ENCODE results near the gene CD300E. TPM values are rescaled to one million over a fixed set of nuclear protein-coding genes. Genes with fewer than 3 reads are reported as not detected.

CD300E gene
- total and polyA plus RNA-seq, 2 of the 4 experiments (the other 2 are of a cell fraction): not detected

- peak overlapping the region; percentile 54 for H2BK5ac ChIP-seq (ENCODE audit: low read depth, low read length, poor library complexity, severe bottlenecking)
- CTCF ChIA-PET: no interaction called here
- no peak overlapping the region for H3K27ac ChIP-seq (ENCODE audit: insufficient read depth, low read length)
- no peak overlapping the region for H4K8ac ChIP-seq (ENCODE audit: low read depth in 2 of 2, low read length in 2 of 2)
- in situ Hi-C loops (cut with MboI; ENCODE audit: low sequenced_read_pairs): no loop called here
- no peaks in the 10 kb centered on the region for H3K79me1 ChIP-seq (ENCODE audit: low read depth in 1 of 2, low read length in 2 of 2)
- intact Hi-C loops (cut with micrococcal nuclease): no loop called here
- no peaks in the 10 kb centered on the region for H3K27me3 ChIP-seq (ENCODE audit: control insufficient read depth, insufficient read depth, low read length)
- no peak overlapping the region for H4K91ac ChIP-seq (ENCODE audit: insufficient read depth, low read depth, low read length)
- POLR2A ChIA-PET (ENCODE audit: unreplicated experiment): no interaction called here
- no TSS peak for BruUV-seq (replicated peaks)
- no peaks in the 10 kb centered on the region for H4K20me1 ChIP-seq (ENCODE audit: insufficient read depth, low read length)
- no peak overlapping the region for H2BK15ac ChIP-seq (ENCODE audit: low read depth, low read length)
- H3K9ac ChIP-seq (ENCODE audit: low read depth, low read length): no peak overlapping the region
- no peak overlapping the region for H2BK20ac ChIP-seq (ENCODE audit: low read depth, low read length)
- ATAC-seq (ENCODE audit: low read depth) (no peak), DNase-seq (no peak)
- H3K36me3 ChIP-seq (ENCODE audit: control insufficient read depth, insufficient read depth, low read length): no peaks in the 10 kb centered on the region
- H3K9me3 ChIP-seq (ENCODE audit: control insufficient read depth, insufficient read depth, low read length): peaks cover 30% of the 10 kb centered on the region
- H3K4me3 ChIP-seq (ENCODE audit: insufficient read depth, low read depth, low read length): no peak overlapping the region
- H3K14ac ChIP-seq (replicated peaks; ENCODE audit: low read depth, low read length): no peak overlapping the region
- no peak overlapping the region for H2BK120ac ChIP-seq (ENCODE audit: low read depth, low read length)
- H3K4me1 ChIP-seq (ENCODE audit: control insufficient read depth, insufficient read depth, low read length): no peaks in the 10 kb centered on the region
- no peak overlapping the region for H4K5ac ChIP-seq (ENCODE audit: low read depth, low read length)
- no peaks in the 10 kb centered on the region for H3K9me1 ChIP-seq (ENCODE audit: insufficient read depth, low read length)
- H3K18ac ChIP-seq (ENCODE audit: low read depth, low read length): no peak overlapping the region
- H3K56ac ChIP-seq (ENCODE audit: extremely low read depth, insufficient read depth, low read length): no peak overlapping the region
- no peak overlapping the region for H3K4ac ChIP-seq (ENCODE audit: low read depth, low read length)
- WGBS, 2 experiments (ENCODE audit: extremely low coverage in 2 of 2, insufficient read length in 1 of 2): 82% methylated on average over 1 of the region's 1 CpG; no CpG with 5 or more reads in 1 of the 2 experiments
- H2AFZ ChIP-seq (replicated peaks; ENCODE audit: low read length, poor library complexity): no peak overlapping the region
- dilution Hi-C loops (cut with HindIII; ENCODE audit: low sequenced_read_pairs, unreplicated experiment): no loop called here
- H3K23ac ChIP-seq (ENCODE audit: low read depth, low read length): no peak overlapping the region
- TF ChIP-seq SMC3 (IDR thresholded peaks at IDR 0.05; ENCODE audit: low read depth, low read length) (no peak), BHLHE40 (IDR thresholded peaks at IDR 0.05; ENCODE audit: low read depth, low read length) (no peak), MXI1 (IDR thresholded peaks at IDR 0.05; ENCODE audit: borderline replicate concordance, low read depth, low read length) (no peak), FOS (IDR thresholded peaks at IDR 0.05; ENCODE audit: low read depth, low read length) (no peak)
- H2AK9ac ChIP-seq (replicated peaks; ENCODE audit: low read depth, low read length, poor library complexity): no peak overlapping the region
- no peak overlapping the region for H2AK5ac ChIP-seq (ENCODE audit: low read depth, low read length)
- no peak overlapping the region for H3K4me2 ChIP-seq (ENCODE audit: low read depth, low read length)
These were observed 60.2 kb downstream of the CD300E start for GRCh38 chr17:74563358-74563757.
